ENCODE measurements around the gene CACNB2.

GRCh38 chr10:18582803-18583202, 442.6 kb downstream of the CACNB2 start:
- TF ChIP-seq EZH2phosphoT487 (IDR thresholded peaks at IDR 0.05) (no peak), CTCF (IDR thresholded peaks at IDR 0.05) (no peak)

Measured in neural progenitor cell (in vitro differentiated cells).